GM19395 (cell line): ENCODE data around the gene MRPL12.

Source experiments
- ATAC-seq: cut with Tn5 transposase; IDR thresholded peaks from one replicate; pipeline ENCODE4 v1.9.1; 2021; ENCODE audit warnings: mild to moderate bottlenecking, moderate library complexity; ENCODE audit not compliant: unreplicated experiment

The MRPL12 gene

GRCh38 chr17:81681672-81682071, 21.5 kb upstream of the MRPL12 start:
- no peak for ATAC-seq

- no peak for ATAC-seq
Measured at GRCh38 chr17:81682565-81683207, 20.5 kb upstream of the MRPL12 start.

GRCh38 chr17:81683208-81683583, 20.0 kb upstream of the MRPL12 start:
- ATAC-seq: peak; percentile 13

DNA sequence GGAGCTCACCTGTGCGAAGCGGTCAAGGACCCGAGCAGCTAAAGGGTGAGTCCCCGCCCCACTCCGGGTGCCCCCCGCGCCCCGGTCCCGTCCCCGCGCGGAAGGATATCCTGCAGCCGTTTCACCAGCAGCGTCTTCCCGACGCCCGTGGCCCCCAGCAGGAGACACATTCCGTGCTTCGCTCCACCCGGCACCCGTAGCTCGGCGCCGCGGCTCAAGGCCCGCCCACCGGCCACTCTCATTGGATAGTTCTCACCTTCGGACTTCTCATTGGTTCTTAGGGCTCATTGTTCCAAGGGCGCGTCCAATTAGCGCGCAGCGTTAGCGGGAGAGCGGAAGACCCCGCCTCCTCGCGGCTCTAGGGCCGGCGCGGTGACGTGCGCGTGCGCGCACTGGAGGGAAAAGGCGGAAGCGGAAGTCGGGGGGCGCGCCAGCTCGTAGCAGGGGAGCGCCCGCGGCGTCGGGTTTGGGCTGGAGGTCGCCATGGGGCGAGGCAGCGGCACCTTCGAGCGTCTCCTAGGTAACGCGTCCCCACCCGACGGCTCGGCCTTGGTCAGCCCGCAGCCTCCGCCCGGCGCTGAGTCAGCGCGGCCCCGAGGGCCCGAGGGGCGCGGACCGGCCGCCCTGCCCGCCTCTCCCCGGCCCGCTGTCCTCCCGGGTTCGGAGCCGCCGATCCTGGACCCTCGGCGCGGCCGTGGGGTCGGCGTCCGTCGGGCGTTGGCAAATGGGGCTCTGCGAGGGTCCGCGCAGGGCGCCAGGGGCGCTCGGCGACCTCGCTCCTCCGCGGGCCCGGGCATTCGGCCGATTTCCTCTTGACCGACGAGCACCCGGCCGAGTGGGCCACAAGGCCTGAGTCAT, 19.4 kb upstream of the MRPL12 start, which contains the start of the genes ARL16 and HGS:
Gene ARL16, minus strand, starts transcription at position 214 of the 858 bp plus-strand sequence. Its CDS starts 44 bp downstream, at position 170.
Gene HGS, plus strand, starts transcription at position 428 of the 858 bp plus-strand sequence. Its CDS starts 56 bp downstream, at position 484.
- peak; percentile 94 for ATAC-seq

- ATAC-seq: no peak
Measured at GRCh38 chr17:81684442-81684911, 18.7 kb upstream of the MRPL12 start.

DNA sequence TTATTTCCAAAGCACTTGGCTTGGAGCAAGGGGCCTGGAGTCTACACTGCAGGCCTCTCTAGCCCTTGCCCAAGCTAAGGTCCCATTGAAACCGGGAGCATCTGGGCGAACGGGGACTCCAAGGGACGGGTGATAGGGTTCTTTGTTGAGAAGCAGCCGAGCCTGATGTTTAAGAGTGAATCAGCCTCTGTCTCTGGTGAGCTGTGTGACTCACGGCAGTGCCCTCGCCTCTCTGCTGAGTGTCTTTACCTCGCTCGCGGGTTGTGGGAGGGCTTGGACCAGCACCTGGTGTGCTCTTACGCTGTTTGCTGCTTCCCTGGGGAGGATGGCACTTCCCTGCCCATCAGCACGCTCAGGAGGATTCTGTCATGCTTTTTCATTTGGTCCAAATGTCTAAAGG, 18.1 kb upstream of the MRPL12 start:
- no peak for ATAC-seq

- ATAC-seq: no peak
Measured at GRCh38 chr17:81686614-81687013, 16.6 kb upstream of the MRPL12 start.

DNA sequence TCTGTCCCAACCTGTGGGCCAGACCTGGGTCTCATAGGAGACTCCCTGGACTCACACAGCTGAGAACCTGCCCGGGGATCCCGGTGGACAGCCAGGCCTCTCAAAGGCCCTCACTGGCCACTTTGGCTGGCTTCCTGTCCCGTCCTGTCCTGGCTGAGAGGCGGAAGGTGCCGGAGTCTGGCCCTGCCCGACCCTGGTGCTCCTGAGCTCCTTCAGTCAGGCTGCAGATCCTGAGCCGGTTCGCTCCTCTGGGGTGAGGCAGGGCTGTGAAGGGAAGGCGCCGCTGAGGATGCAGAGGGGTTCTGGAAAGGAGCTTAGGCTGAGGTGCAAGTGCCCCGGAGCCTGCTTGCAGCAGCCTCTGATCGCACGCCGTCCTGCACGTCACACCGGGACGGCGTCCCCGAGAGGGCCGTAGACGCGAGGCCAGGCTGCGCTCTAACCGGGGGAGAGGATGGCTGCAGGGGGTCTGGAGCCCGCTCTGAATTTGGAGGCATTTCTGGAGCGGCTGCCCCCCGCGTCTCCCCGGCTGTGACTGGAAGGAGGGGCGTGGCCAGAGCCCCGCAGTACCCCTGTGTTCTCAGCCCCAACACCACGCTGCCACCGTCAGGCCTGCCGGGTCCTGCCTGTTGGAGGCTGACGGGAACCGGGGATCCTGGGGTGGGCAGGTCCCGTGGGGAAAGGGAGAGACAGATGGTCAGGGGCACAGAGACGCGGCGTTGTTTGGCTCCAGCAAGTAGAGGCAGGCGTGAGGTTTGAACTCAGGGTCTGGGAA, 15.2 kb upstream of the MRPL12 start:
- no peak for ATAC-seq

- ATAC-seq: no peak
Measured at GRCh38 chr17:81688616-81689015, 14.6 kb upstream of the MRPL12 start.

DNA sequence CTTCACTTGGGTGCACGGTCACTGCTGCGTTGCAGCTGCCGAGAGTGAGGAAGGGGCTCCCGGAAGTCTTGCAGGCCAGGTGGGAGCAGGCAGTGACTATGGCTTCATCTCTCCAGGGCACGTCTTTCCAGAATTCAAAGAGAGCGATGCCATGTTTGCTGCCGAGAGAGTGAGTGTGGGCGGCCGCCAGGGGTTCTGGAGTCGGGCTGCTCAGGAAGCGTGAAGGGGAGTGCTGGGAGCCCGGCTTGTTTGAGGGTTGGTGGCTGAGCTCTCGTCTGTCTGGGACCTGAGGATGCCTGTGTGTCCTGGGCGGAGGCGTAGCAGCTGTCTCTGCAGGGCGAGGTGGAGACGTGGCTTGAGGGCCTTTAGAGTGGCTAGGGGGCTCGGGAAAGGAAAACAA, 13.1 kb upstream of the MRPL12 start:
- ATAC-seq: no peak

- ATAC-seq: no peak
Measured at GRCh38 chr17:81690549-81690948, 12.6 kb upstream of the MRPL12 start.

- ATAC-seq: no peak
Measured at GRCh38 chr17:81691196-81691595, 12.0 kb upstream of the MRPL12 start.

- no peak for ATAC-seq
Measured at GRCh38 chr17:81691608-81692007, 11.6 kb upstream of the MRPL12 start.

- no peak for ATAC-seq
Measured at GRCh38 chr17:81693509-81694210, 9.5 kb upstream of the MRPL12 start.

DNA sequence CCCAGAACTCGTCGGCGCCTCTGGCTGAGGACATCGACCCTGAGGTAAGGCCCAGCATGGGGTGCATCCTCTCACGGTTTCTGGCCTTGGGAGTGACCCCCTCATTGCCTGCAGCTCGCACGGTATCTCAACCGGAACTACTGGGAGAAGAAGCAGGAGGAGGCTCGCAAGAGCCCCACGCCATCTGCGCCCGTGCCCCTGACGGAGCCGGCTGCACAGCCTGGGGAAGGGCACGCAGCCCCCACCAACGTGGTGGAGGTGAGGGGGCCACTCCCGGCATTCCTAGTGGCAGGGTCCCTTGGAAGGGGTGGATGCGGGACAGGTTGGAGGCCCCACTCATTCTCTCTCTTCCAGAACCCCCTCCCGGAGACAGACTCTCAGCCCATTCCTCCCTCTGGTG, 8.4 kb upstream of the MRPL12 start:
- no peak for ATAC-seq

DNA sequence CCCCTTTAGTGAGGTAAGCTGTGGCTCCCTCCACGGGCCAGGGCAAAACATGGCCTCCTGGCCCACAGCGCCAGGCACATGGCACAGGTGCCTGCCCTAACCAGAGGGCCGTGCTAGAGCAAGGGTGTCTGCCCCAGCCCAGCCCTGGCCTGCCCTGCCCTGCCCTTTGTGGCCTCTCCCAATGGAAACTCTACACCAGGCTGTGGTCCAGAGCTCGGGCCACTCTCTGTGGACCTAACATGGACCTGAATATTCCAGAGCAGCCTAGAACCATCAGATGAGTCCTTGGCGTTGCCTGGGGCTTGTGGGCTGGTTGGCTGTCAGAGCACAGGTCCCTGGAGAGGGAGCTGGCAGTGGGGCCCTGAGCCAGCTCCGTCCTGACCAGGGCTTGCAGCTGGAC, 8.0 kb upstream of the MRPL12 start:
- no peak for ATAC-seq

DNA sequence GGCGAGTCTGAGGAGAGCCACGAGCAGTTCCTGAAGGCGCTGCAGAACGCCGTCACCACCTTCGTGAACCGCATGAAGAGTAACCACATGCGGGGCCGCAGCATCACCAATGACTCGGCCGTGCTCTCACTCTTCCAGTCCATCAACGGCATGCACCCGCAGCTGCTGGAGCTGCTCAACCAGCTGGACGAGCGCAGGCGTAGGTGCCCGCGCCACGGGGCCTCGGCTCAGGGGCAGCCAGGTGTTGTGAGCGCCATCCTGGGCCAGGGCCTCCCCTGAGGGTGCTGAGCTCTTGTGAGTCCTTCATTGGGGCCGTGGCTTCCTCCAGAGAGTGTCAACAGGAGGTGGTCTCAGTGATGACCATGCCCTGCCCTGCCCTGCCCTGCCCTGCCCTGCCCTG, 7.4 kb upstream of the MRPL12 start:
- no peak for ATAC-seq

GRCh38 chr17:81696218-81696941, 6.8 kb upstream of the MRPL12 start:
- no peak for ATAC-seq

- no peak for ATAC-seq
Measured at GRCh38 chr17:81697261-81698044, 5.7 kb upstream of the MRPL12 start.
